ENCODE measurements around the gene RTP3.

RTP3 gene

GRCh38 chr3:46497556-46498265, at the start of gene RTP3:
TSS of gene RTP3 (plus strand) at chr3:46497976. CDS start at chr3:46498063, 87 bp downstream.
- FAIRE-seq (no peak), DNase-seq (ENCODE audit: insufficient read length, low spot score) (no peak)

- FAIRE-seq: no peak
- no peak for DNase-seq (ENCODE audit: insufficient read length, low spot score)
Observed at GRCh38 chr3:46448721-46449120, 49.1 kb upstream of the RTP3 start.

GRCh38 chr3:46449755-46450552, 47.8 kb upstream of the RTP3 start:
- DNase-seq (ENCODE audit: insufficient read length, low spot score) (no peak), FAIRE-seq (no peak)

GRCh38 chr3:46453526-46454208, 44.1 kb upstream of the RTP3 start:
- DNase-seq (ENCODE audit: insufficient read length, low spot score): no peak
- peak; percentile 33 for FAIRE-seq

- FAIRE-seq (no peak), DNase-seq (ENCODE audit: insufficient read length, low spot score) (no peak)
Observed at GRCh38 chr3:46454209-46454595, 43.6 kb upstream of the RTP3 start.

GRCh38 chr3:46454606-46455005, 43.2 kb upstream of the RTP3 start:
- no peak for FAIRE-seq
- DNase-seq (ENCODE audit: insufficient read length, low spot score): no peak

- DNase-seq (ENCODE audit: insufficient read length, low spot score): no peak
- FAIRE-seq: no peak
Observed at GRCh38 chr3:46455231-46456115, 42.3 kb upstream of the RTP3 start.

- no peak for DNase-seq (ENCODE audit: insufficient read length, low spot score)
- FAIRE-seq: no peak
Observed at GRCh38 chr3:46456118-46456517, 41.7 kb upstream of the RTP3 start.

GRCh38 chr3:46460051-46460450, 37.7 kb upstream of the RTP3 start:
- FAIRE-seq: no peak
- DNase-seq (ENCODE audit: insufficient read length, low spot score): no peak

- DNase-seq (ENCODE audit: insufficient read length, low spot score) (no peak), FAIRE-seq (no peak)
Observed at GRCh38 chr3:46462111-46462510, 35.7 kb upstream of the RTP3 start.

- FAIRE-seq (no peak), DNase-seq (ENCODE audit: insufficient read length, low spot score) (no peak)
Observed at GRCh38 chr3:46462511-46462910, 35.3 kb upstream of the RTP3 start.

- no peak for FAIRE-seq
- no peak for DNase-seq (ENCODE audit: insufficient read length, low spot score)
Observed at GRCh38 chr3:46463120-46463867, 34.5 kb upstream of the RTP3 start.

GRCh38 chr3:46463868-46464241, 33.9 kb upstream of the RTP3 start:
- DNase-seq (ENCODE audit: insufficient read length, low spot score) (no peak), FAIRE-seq (no peak)

- no peak for DNase-seq (ENCODE audit: insufficient read length, low spot score)
- FAIRE-seq: no peak
Observed at GRCh38 chr3:46464326-46465195, 33.2 kb upstream of the RTP3 start, which contains the start of gene LTF. TSS of gene LTF (minus strand) at chr3:46464905. CDS start at chr3:46464867, 38 bp downstream.

- no peak for DNase-seq (ENCODE audit: insufficient read length, low spot score)
- FAIRE-seq: no peak
Observed at GRCh38 chr3:46465196-46465520, 32.6 kb upstream of the RTP3 start.

- no peak for DNase-seq (ENCODE audit: insufficient read length, low spot score)
- FAIRE-seq: no peak
Observed at GRCh38 chr3:46466273-46466672, 31.5 kb upstream of the RTP3 start.

GRCh38 chr3:46466871-46467403, 30.8 kb upstream of the RTP3 start:
- DNase-seq (ENCODE audit: insufficient read length, low spot score): no peak
- no peak for FAIRE-seq

- DNase-seq (ENCODE audit: insufficient read length, low spot score) (no peak), FAIRE-seq (no peak)
Observed at GRCh38 chr3:46467562-46467961, 30.2 kb upstream of the RTP3 start.

All from GM19239 (cell line).